K562 (cell line): ENCODE measurements around the gene RCL1. TPM values are rescaled to one million over a fixed set of nuclear protein-coding genes. Genes with fewer than 3 reads are reported as not detected.

Experiments used
- CEBPZ ChIP-seq: fragments of 150-350 bp; IDR thresholded peaks from 2 replicates; pipeline ENCODE4 v1.6.1; 2014; ENCODE audit warnings: low read depth, mild to moderate bottlenecking, low read length, borderline replicate concordance
- CHD4 ChIP-seq: fragments of 200-600 bp; sonication (generic); IDR thresholded peaks from 3 replicates; pipeline ENCODE4 v1.6.1; 2012; ENCODE audit warnings: low read depth, mild to moderate bottlenecking, mixed read lengths, low read length, inconsistent platforms; ENCODE audit not compliant: insufficient read depth, insufficient replicate concordance, poor library complexity, severe bottlenecking
- ETV6 ChIP-seq, 3 experiments: fragments of 150-350 bp in 1 of 3; sonication (generic) in 1 of 3; formaldehyde crosslinking in 1 of 3; IDR thresholded peaks; 2 replicates each; pipeline versions ENCODE4 v1.6.1 to v1.8.0; 2014 to 2022; ENCODE audit warnings: borderline replicate concordance in 2 of 3, low read depth in 2 of 3, antibody characterized with exemption in 1 of 3, low read length in 1 of 3, mild to moderate bottlenecking in 1 of 3, missing genetic modification reagents in 1 of 3
- GABPA ChIP-seq: fragments of 200-800 bp; sonication (Bioruptor generic); conservative IDR thresholded peaks from 2 replicates; pipeline ENCODE4 v1.6.1; 2016; ENCODE audit warnings: low read depth, missing genetic modification characterization, missing compliant biosample characterization
- HNRNPL ChIP-seq: fragments of 200-400 bp; formaldehyde crosslinking; IDR thresholded peaks from 2 replicates; pipeline ENCODE4 v1.6.1; 2017; ENCODE audit warnings: low read depth, mild to moderate bottlenecking, low read length
- ILF3 ChIP-seq: fragments of 450-650 bp; IDR thresholded peaks from 2 replicates; pipeline ENCODE4 v1.6.1; 2018; ENCODE audit warnings: antibody characterized with exemption, mild to moderate bottlenecking, moderate library complexity, borderline replicate concordance
- MYNN ChIP-seq, 2 experiments: sonication (generic); formaldehyde crosslinking in 1 of 2; IDR thresholded peaks; 2 replicates each; pipeline versions ENCODE4 v1.5.0 to v1.6.1; 2016 to 2020; ENCODE audit warnings: antibody characterized with exemption in 1 of 2, missing genetic modification reagents in 1 of 2
- NCOA6 ChIP-seq: fragments of 450-650 bp; IDR thresholded peaks from 2 replicates; pipeline ENCODE4 v1.6.1; 2017; ENCODE audit warnings: mild to moderate bottlenecking
- POLR2B ChIP-seq: fragments of 450-650 bp; IDR thresholded peaks from 2 replicates; pipeline ENCODE4 v1.6.1; 2018; ENCODE audit warnings: low read depth; ENCODE audit not compliant: partially characterized antibody
- RNF219 ChIP-seq: fragments of 250-450 bp; sonication (Bioruptor Pico); IDR thresholded peaks from 2 replicates; pipeline ENCODE4 v1.5.0; 2022; ENCODE audit warnings: mild to moderate bottlenecking
- SIN3A ChIP-seq, 2 experiments: fragments of 150-350 bp in 1 of 2; IDR thresholded peaks; 2 replicates each; pipeline ENCODE4 v1.6.1; 2011 to 2016; ENCODE audit warnings: borderline replicate concordance in 2 of 2, low read depth in 2 of 2, low read length in 2 of 2, mild to moderate bottlenecking in 2 of 2, moderate library complexity in 2 of 2; ENCODE audit not compliant: control insufficient read depth in 1 of 2
- SNAPC5 ChIP-seq: fragments of 250-450 bp; sonication (Bioruptor Pico); IDR thresholded peaks from 2 replicates; pipeline ENCODE4 v1.8.0; 2021; ENCODE audit warnings: moderate library complexity, mild to moderate bottlenecking, inconsistent platforms
- THAP7 ChIP-seq: fragments of 250-450 bp; sonication (Bioruptor Pico); IDR thresholded peaks from 2 replicates; pipeline ENCODE4 v1.5.0; 2021
- ZBTB11 ChIP-seq, 3 experiments: fragments of 200-800 bp in 1 of 3; fragments of 250-450 bp in 1 of 3; fragments of 450-650 bp in 1 of 3; sonication (Bioruptor Pico) in 1 of 3; sonication (Bioruptor generic) in 1 of 3; formaldehyde crosslinking in 1 of 3; IDR thresholded peaks; 2 replicates each; pipeline versions ENCODE4 v1.6.1 to v1.8.0; 2016 to 2022; ENCODE audit warnings: mild to moderate bottlenecking in 2 of 3, missing genetic modification characterization in 2 of 3, missing compliant biosample characterization in 1 of 3, moderate library complexity in 1 of 3
- ZNF668 ChIP-seq: fragments of 250-450 bp; sonication (Bioruptor Pico); IDR thresholded peaks from 2 replicates; pipeline ENCODE4 v1.8.0; 2022; ENCODE audit warnings: mild to moderate bottlenecking, inconsistent platforms
- polyA plus RNA-seq, 8 experiments: library from polyadenylated mRNA; depleted of rRNA in 4 of 8; stranded (reverse) in 5 of 8; unstranded in 3 of 8; fragments of >200 nt; fragmentation: Nextera tagmentation in 2 of 8; fragmentation: Illumina TruSeq in 1 of 8; extraction: Ambion mirVana in 2 of 8; extraction: Trizol in 1 of 8; gene quantifications; 2 replicates each; pipeline versions ENCODE4 v1.2.1 to v1.2.3, GENCODE V29; 2011 to 2014; ENCODE audit warnings: inconsistent platforms in 1 of 8, missing spikeins in 1 of 8
- total RNA-seq, 7 experiments: library from RNA; depleted of rRNA in 6 of 7; stranded (reverse); fragments of >200 nt in 6 of 7; fragmentation: Illumina TruSeq in 2 of 7; extraction: Trizol in 2 of 7; gene quantifications; 2 replicates each; pipeline versions ENCODE4 v1.2.1 to v1.2.3, GENCODE V29; 2011 to 2021; ENCODE audit warnings: low replicate concordance in 1 of 7

Gene RCL1
- total and polyA plus RNA-seq, 9 of the 15 experiments (the other 6 are each of a cell fraction or from before 2014, with no cell fraction given) = 24.0 to 67.7 (median 38.6) TPM

GRCh38 chr9:4865681-4866080 is 72.9 kb downstream of the RCL1 start (continued):
- TF ChIP-seq CEBPZ (no peak), ILF3 (no peak), RNF219 (no peak), HNRNPL (no peak), ZBTB11 (CRISPR knock-in tag; IDR thresholded peaks at IDR 0.05) (no peak), POLR2B (no peak), ETV6 (IDR thresholded peaks at IDR 0.05; ENCODE audit: borderline replicate concordance in 1 of 2, low read depth in 2 of 2, low read length in 1 of 2) (no peak), ETV6 (CRISPR knock-in tag; IDR thresholded peaks at IDR 0.05; ENCODE audit: borderline replicate concordance) (no peak), MYNN (IDR thresholded peaks at IDR 0.05) (no peak), MYNN (CRISPR knock-in tag; IDR thresholded peaks at IDR 0.05) (no peak), NCOA6 (no peak), ZNF668 (CRISPR knock-in tag) (no peak), SIN3A (IDR thresholded peaks at IDR 0.05; ENCODE audit: borderline replicate concordance in 2 of 2, control insufficient read depth in 1 of 2, low read depth in 2 of 2, low read length in 2 of 2) (no peak), THAP7 (CRISPR knock-in tag) (no peak), CHD4 (no peak), GABPA (tag) (no peak), SNAPC5 (CRISPR knock-in tag) (no peak)
